HG03565 (cell line): ENCODE measurements around the gene ATP2A1.
"Not testable (repeated sequence)": the region's sequence is repeated elsewhere in the genome, so short reads cannot be mapped to it uniquely, and the experiment has no call there.

Experiments used
- ATAC-seq: cut with Tn5 transposase; IDR thresholded peaks from one replicate; pipeline ENCODE4 v1.9.1; 2021; ENCODE audit warnings: mild to moderate bottlenecking, moderate library complexity; ENCODE audit not compliant: unreplicated experiment

ATP2A1 gene

GRCh38 chr16:28880589-28880915 is 2.3 kb downstream of the ATP2A1 start:
- no peak for ATAC-seq

- ATAC-seq = no peak
Measured at GRCh38 chr16:28880955-28881354, 2.7 kb downstream of the ATP2A1 start.

- not testable (repeated sequence) for ATAC-seq
Measured at GRCh38 chr16:28881565-28881964, 3.3 kb downstream of the ATP2A1 start.

- ATAC-seq = no peak
Measured at GRCh38 chr16:28882551-28883160, 4.4 kb downstream of the ATP2A1 start.

- no peak for ATAC-seq
Measured at GRCh38 chr16:28883221-28883996, 5.1 kb downstream of the ATP2A1 start.

DNA sequence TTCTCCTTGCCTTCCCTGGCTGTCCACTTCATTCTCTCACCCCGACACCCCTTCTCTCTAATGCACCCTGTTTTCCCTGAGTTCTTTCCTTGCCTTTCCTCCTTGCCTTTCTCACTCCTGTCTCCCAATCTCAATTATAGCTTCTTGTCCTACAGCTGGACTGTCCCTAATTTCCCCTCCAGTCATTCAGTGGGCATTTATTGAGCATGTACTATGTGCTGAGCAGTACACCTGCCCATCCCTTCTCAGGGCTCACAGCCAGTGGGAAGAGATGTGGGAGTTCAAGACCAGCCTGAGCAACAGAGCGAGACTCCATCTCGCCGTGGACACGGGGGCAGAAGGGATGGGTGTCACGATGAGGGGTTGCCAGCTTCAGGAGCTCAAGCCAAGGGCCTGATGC is 5.8 kb downstream of the ATP2A1 start:
- no peak for ATAC-seq

DNA sequence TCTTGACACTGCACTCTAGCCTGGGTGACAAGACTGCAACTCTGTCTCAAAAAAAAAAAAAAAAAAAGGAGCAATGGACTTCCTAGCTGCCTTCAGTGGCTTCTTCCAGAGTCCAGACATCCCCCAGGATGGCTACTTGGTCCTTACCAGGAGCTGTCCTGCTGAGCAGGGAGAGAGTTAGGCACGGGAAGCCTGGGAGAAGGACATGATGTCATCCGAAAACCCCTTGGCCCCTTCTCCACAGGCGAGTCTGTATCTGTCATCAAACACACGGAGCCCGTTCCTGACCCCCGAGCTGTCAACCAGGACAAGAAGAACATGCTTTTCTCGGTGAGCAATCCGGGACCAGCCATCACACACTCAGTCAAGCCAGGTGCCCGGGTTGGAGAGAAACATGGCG is 8.7 kb downstream of the ATP2A1 start:
- no peak for ATAC-seq

DNA sequence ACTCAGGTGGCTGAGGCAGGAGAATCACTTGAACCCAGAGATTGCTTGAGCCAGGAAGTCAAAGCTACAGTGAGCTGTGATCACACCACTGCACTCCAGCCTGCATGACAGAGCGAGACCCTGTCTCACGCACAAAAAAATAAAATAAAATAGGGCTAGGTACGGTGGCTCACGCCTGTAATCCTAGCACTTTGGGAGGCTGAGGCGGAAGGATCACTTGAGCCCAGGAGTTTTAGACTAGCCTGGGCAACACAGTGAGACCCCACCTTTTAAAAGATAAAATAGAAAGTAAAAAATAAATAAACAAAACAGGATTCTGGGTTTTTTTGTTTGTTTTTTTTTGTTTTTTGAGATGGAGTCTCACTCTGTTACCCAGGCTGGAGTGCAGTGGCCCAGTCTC is 12.1 kb downstream of the ATP2A1 start:
- not testable (repeated sequence) for ATAC-seq

- no peak for ATAC-seq
Measured at GRCh38 chr16:28891964-28892890, 13.9 kb downstream of the ATP2A1 start.

GRCh38 chr16:28893291-28893690 is 15.0 kb downstream of the ATP2A1 start:
- ATAC-seq = no peak

- no peak for ATAC-seq
Measured at GRCh38 chr16:28895609-28896008, 17.3 kb downstream of the ATP2A1 start.

GRCh38 chr16:28897826-28898225 is 19.5 kb downstream of the ATP2A1 start:
- no peak for ATAC-seq

DNA sequence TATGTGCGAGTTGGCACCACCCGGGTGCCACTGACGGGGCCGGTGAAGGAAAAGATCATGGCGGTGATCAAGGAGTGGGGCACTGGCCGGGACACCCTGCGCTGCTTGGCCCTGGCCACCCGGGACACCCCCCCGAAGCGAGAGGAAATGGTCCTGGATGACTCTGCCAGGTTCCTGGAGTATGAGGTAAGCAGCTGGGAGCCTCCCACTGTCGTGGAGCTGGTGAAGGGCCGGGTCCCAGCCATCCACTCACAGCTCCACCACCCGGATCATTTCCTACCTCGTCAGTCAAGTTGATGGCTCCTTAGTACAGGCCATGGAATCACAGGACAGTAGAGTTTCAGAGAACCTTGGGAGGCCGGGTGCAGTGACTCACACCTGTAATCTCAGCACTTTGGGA is 20.0 kb downstream of the ATP2A1 start:
- no peak for ATAC-seq

DNA sequence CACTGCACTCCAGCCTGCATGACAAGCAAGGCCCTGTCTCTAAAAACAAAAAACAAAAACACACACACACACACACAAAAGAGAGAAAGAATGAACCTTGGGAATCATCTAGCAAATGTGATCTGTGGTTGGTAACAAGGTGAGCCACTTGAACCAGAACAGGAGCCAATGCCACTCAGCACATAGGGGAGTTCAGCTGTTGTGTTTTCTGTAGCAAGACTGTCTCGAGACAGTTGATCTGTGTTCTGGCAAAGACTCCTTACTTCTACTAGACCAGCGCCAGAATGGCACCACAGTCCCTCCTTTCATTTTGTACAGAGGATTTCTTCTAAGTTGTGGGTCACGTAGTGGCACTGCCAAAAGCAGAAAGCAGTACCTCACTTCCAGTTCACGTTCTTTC is 20.7 kb downstream of the ATP2A1 start:
- no peak for ATAC-seq

GRCh38 chr16:28899882-28900590 is 21.7 kb downstream of the ATP2A1 start:
- ATAC-seq = no peak

DNA sequence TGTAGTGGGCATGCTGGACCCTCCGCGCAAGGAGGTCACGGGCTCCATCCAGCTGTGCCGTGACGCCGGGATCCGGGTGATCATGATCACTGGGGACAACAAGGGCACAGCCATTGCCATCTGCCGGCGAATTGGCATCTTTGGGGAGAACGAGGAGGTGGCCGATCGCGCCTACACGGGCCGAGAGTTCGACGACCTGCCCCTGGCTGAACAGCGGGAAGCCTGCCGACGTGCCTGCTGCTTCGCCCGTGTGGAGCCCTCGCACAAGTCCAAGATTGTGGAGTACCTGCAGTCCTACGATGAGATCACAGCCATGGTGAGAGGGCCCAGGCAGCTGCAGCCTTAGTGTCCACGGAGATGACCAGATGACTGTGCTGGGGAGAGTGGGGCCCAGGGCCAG is 22.3 kb downstream of the ATP2A1 start:
- ATAC-seq = no peak

- no peak for ATAC-seq
Measured at GRCh38 chr16:28901862-28902261, 23.6 kb downstream of the ATP2A1 start.

DNA sequence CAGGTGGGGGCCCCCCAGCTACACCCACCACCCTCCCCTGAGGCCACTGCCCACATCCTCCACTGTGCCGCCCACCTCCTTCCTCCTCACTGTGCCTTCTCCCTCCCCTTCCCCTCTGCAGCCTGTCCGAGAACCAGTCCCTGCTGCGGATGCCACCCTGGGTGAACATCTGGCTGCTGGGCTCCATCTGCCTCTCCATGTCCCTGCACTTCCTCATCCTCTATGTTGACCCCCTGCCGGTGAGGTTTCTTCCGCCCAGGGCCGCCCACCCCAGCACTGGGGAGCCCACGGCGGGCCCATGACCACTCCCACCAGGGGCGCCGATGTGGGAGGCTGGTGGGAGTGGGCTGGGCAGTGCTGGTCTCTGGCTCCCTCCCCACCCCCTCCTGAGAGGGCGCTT is 24.6 kb downstream of the ATP2A1 start:
- no peak for ATAC-seq

DNA sequence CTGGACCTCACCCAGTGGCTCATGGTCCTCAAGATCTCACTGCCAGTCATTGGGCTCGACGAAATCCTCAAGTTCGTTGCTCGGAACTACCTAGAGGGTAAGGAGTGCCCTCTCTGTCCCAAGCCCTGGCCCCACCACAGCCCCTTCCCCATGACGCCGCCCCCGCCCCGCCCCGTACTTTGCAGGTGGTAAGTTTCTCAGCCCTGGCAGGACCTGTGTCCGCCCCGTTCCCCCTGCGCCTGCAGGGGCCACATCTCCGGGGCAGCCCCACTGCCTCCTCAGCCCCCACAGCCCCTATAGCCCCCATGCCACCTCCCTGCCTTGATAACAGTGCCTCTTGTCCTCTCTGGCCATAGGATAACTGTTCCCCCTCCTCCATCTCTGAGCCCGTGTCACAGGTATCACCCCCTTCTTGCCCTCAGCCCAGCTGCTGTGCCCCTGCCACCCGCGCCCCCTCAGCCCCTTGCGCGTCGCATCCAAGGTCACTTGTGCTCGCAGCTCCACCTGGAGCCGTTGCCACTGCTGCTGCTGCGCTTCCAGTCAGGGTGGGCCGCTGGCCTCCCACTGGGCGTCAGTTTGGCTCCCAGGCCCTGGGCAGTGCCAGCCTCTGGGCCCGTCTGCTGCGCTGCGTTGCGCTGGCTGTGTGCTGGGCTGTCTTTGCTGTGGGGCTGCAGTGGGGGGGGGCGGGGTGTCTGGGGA is 25.2 kb downstream of the ATP2A1 start:
- ATAC-seq = no peak

GRCh38 chr16:28904363-28904762 is 26.1 kb downstream of the ATP2A1 start:
- ATAC-seq = no peak

DNA sequence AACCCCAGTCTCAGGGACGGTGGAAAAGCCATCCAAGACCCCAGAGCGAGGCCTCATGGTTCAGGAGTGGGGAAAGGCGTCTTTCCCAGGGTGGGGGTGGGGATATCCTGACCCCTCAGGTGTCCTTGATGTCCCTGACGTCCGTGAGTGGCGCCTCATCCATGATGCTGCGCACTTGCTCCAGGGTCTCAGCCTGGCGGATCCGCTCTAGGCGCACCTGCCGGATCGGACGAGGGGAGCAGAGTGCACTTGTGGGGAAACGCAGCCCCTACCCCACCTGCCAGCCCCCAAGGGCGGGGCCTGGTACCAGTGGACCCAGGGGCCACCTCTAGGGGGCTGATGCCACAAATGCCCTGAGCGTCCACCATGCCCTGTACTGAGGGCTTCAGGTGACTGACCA is 26.5 kb downstream of the ATP2A1 start:
- no peak for ATAC-seq
